DMS79 treated with DMSO at 0.1 percent for 48 hours (cell line): ENCODE measurements around the gene USP34.

Experiments
- DNase-seq: peaks from one replicate; lab custom pipeline; 2025; lab: John Stamatoyannopoulos, UW

Gene USP34

DNA sequence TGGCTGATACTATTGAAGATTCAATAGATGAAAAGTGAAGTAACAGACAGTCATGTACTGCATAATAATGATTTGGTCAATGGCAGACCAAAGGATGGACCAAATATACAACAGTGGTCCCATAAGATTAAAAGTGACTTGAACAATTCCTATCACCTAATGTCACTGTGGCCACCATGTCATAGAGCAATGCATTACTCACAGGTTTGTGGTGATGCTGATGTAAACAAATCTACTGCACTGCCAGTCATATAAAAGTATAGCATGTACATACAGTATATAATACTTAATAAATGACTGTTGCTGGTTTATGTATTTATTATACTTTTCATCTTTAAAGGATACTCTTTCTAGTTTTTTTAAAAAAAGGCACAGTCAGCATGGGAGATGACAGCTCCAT is 99.9 kb downstream of the USP34 start:
- no peak for DNase-seq

DNA sequence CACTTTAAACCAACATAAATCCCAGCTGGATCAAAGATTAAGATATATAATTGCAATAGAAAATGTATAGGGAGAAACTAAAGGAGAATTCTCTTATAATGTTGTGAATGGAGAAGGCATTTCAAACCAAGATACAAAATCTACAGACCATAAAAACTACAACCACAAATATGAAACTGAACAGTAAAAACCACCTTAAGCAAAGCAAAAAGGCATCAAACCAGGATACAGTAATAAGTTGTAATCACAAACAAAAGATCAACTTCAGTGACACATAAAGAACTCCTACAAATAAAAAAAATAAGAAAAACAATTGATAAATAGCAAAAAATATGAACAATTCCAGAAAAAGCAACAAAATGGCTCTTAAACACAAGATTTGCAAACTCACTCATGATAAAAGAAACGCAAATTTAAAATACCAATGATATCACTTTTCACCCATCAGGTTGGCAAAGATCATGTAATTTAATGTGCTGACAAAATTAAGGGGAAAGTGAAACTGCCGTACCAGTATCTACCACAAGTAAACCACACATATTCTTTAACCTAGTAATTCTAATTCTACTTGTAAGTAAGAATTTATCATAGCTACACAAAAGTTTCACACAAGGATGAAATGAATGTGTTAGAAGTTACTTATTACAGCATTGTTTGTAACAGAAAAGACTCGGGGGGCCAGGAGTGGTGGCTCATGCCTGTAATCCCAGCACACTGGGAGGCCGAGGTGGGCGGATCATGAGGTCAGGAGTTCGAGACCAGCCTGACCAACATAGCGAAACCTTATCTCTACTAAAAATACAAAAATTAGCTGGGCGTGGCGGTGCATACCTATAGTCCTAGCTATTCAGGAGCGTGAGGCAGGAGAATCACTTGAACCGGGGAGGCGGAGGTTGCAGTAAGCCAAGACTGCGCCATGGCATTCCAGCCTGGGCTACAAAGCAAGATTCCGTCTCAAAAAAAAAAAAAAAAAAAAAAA is 101.9 kb downstream of the USP34 start:
- no peak for DNase-seq

- no peak for DNase-seq
Observed at GRCh38 chr2:61367177-61367576, 103.7 kb downstream of the USP34 start.

DNA sequence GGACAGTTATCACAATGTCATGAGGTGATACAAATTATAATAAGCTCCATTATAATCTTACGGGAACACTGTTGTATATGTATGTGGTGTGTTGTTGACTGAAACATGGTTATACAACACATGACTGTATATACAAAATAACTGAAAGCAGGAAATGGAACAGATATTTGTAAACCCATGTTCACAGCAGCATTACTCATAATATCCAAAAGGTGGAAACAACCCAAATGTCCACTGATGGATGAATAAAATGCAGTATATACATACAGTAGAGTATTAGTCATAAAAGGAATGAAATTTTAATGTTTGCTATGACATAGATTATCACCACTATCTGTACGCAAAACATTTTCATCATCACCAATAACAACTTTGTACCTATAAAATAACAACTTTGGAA is 107.3 kb downstream of the USP34 start:
- DNase-seq = no peak

GRCh38 chr2:61362873-61363272 is 108.0 kb downstream of the USP34 start:
- DNase-seq = no peak

GRCh38 chr2:61361068-61361467 is 109.8 kb downstream of the USP34 start:
- no peak for DNase-seq

GRCh38 chr2:61359058-61359457 is 111.8 kb downstream of the USP34 start:
- no peak for DNase-seq

DNA sequence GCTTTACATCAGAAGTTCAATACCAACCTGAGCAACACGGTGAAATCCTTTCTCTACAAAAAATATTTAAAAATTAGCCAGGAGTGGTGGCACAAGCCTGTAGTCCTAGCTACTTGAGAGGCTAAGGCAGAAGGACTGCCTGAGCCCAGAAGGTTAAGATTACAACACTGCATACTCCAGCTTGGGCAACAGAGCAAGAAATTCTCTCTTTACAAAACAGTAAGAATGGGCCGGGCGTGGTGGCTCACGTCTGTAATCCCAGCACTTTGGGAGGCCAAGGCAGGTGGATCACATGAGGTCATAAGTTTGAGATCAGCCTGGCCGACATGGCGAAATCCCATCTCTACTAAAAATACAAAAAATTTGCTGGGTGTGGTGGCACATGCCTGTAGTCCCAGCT is 113.2 kb downstream of the USP34 start:
- DNase-seq = no peak

- peak; percentile 56 for DNase-seq
Observed at GRCh38 chr2:61356958-61357350, 113.9 kb downstream of the USP34 start.

- DNase-seq = peak; percentile 36
Observed at GRCh38 chr2:61356261-61356957, 114.5 kb downstream of the USP34 start.

GRCh38 chr2:61354543-61355197 is 116.2 kb downstream of the USP34 start:
- DNase-seq = no peak

- DNase-seq = no peak
Observed at GRCh38 chr2:61353909-61354308, 117.0 kb downstream of the USP34 start.

DNA sequence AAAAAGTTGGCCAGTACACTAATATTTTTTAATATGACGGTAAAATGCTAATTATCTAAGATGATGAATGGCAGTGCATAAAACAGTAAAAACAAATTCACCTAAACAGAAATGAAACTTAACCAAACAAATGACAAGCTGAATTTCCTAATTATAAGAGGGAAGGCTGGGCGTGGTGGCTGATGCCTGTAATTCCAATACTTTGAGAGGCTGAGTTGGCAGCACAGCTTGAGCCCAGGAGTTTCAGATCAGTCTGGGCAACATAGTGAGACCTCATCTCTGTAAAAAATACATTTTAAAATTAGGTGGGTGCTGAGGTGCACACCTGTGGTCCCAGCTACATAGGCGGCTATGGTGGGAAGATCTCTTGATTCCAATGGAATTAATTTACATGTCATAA is 120.1 kb downstream of the USP34 start:
- no peak for DNase-seq

DNA sequence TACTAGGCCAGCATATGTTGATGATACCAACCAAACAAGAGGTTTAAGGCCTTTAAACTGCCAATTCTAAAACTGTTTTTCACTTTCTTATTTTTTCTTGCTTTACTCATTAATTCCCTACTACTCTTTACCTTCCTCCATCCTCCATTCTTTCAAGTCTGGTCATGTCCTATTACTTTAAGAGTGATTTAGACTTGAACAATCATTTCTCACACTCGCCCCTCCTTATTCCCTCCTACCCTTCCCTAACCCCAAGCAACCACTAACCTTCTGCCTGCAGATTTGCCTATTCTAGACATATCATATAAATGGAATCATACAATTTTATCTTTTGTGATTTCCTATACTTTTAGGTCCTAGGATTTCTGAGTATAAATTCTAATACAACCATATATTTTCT is 127.7 kb downstream of the USP34 start:
- DNase-seq = no peak

DNA sequence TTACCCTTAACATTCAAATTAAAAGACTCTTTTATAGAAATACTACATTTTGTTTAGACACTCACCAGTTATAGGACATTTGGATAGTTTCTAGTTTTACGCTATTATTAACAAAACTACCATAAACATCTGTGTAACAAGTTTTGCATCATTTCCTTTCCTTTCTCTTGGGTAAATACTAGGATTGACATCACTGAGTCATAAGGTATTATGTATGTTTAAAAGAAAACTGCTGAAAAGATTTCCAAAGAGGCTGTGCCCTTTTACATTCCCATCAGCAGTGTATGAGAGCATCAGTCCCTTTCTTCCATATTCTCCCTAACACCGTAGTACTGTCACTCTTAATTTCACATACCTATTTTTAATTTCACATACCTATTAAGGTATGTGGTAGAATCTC is 130.6 kb downstream of the USP34 start:
- DNase-seq = no peak

- no peak for DNase-seq
Observed at GRCh38 chr2:61338447-61338846, 132.4 kb downstream of the USP34 start.

- no peak for DNase-seq
Observed at GRCh38 chr2:61335187-61335586, 135.7 kb downstream of the USP34 start.

- DNase-seq = no peak
Observed at GRCh38 chr2:61334466-61334865, 136.4 kb downstream of the USP34 start.

- DNase-seq = peak; percentile 79
Observed at GRCh38 chr2:61328707-61329251, 142.1 kb downstream of the USP34 start.

- DNase-seq = no peak
Observed at GRCh38 chr2:61327173-61327572, 143.7 kb downstream of the USP34 start.

- no peak for DNase-seq
Observed at GRCh38 chr2:61326423-61326822, 144.5 kb downstream of the USP34 start.

- DNase-seq = no peak
Observed at GRCh38 chr2:61320181-61320580, 150.7 kb downstream of the USP34 start.
